Prostate gland (tissue), 2 donors: ENCODE measurements around the gene SEC14L6.

Experiments
- CTCF ChIP-seq, 4 experiments: fragments of 200-600 bp in 2 of 4; fragments of 450-650 bp in 2 of 4; sonication (generic) in 2 of 4; IDR thresholded peaks; 1 replicate in 3 of 4; 2 replicates in 1 of 4; pipeline ENCODE4 v1.5.1; 2016 to 2019; ENCODE audit warnings: antibody characterized with exemption in 4 of 4, mild to moderate bottlenecking in 2 of 4, moderate library complexity in 2 of 4
- POLR2A ChIP-seq: fragments of 450-650 bp; IDR thresholded peaks from one replicate; pipeline ENCODE4 v1.6.1; 2016; ENCODE audit warnings: antibody characterized with exemption, mild to moderate bottlenecking
- POLR2AphosphoS5 ChIP-seq: sonication (generic); formaldehyde crosslinking; IDR thresholded peaks from one replicate; pipeline ENCODE4 v1.6.1; 2017; ENCODE audit warnings: antibody characterized with exemption

GRCh38 chr22:30559889-30560288 lies 13.3 kb upstream of the SEC14L6 start:
- TF ChIP-seq CTCF (IDR thresholded peaks at IDR 0.05) (no peak), POLR2A (no peak), POLR2AphosphoS5 (no peak)
